Measurements from ENCODE around the gene PCIF1. TPM values are rescaled to one million over a fixed set of nuclear protein-coding genes. Genes with fewer than 3 reads are reported as not detected.
"Not testable (repeated sequence)": the region's sequence is repeated elsewhere in the genome, so short reads cannot be mapped to it uniquely, and the experiment has no call there.

The PCIF1 gene
- total and polyA plus RNA-seq, 2 experiments from 2014 or later, result 5.3 to 24.3 TPM

DNA sequence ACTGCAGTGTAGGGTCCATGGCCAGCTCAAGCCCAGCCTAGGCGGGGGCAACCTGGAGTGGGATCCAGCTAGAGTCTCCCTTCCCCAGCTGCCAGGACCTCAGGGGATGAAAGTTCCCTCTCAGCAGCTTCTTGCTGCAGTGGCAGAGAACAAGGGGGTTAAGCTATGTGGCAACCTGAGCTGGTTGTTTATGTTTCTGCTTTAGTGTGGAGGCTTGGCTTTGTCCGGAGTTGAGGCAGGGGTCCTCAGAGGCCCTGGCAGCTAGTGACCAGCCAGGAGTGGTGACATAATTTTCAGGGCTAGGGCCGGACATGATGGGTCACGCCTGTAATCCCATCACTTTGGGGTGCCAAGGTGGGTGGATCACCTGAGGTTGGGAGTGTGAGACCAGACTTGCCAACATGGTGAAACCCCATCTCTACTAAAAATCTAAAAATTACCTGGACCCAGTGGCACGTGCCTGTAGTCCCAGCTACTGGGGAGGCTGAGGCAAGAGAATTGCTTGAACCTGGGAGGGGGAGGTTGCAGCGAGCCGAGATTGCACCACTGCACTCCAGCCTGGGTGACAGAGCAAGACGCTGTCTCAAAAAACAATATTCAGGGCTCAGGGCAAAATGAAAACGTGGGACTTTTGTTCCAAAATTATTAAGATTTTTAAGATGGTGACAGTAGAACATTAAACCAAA is 8.5 kb upstream of the PCIF1 start:
- 61 to 63% methylated on average over 9 of the region's 9 CpGs for WGBS, 2 experiments (ENCODE audit: low coverage in 1 of 2, low lambda C conversion rate in 2 of 2, missing lambda C conversion rate in 2 of 2)
- no peak overlapping the region for H2AFZ ChIP-seq
- H3K79me2 ChIP-seq (ENCODE audit: insufficient read depth), result no peaks in the 10 kb centered on the region
- no peak for DNase-seq
- H3K9me3 ChIP-seq (ENCODE audit: low read depth), result no peaks in the 10 kb centered on the region
- no peak overlapping the region for H3K27ac ChIP-seq
- H3K4me3 ChIP-seq, result no peak overlapping the region
- H3K9ac ChIP-seq, result no peak overlapping the region
- no peaks in the 10 kb centered on the region for H4K20me1 ChIP-seq (ENCODE audit: insufficient read depth)
- H3F3A ChIP-seq (ENCODE audit: insufficient read depth), result peaks cover 10% of the 10 kb centered on the region; the same call in 1 of the 2 replicates
- in situ Hi-C loops (cut with MboI), result no loop called here
- H3K9me2 ChIP-seq (ENCODE audit: insufficient read depth), result no peaks in the 10 kb centered on the region
- no peaks in the 10 kb centered on the region for H3K36me3 ChIP-seq (ENCODE audit: low read depth)
- TF ChIP-seq EZH2 (IDR thresholded peaks at IDR 0.05; ENCODE audit: insufficient read depth, poor library complexity, severe bottlenecking) (no peak), EZH2phosphoT487 (IDR thresholded peaks at IDR 0.05; ENCODE audit: insufficient read depth, low read depth) (no peak)
- H3K4me1 ChIP-seq (ENCODE audit: insufficient read depth), result no peaks in the 10 kb centered on the region; the same call in none of the 2 replicates
- no peaks in the 10 kb centered on the region for H3K27me3 ChIP-seq (replicated peaks; ENCODE audit: insufficient read depth)
- H3K4me2 ChIP-seq (ENCODE audit: unreplicated experiment), result no peak overlapping the region

DNA sequence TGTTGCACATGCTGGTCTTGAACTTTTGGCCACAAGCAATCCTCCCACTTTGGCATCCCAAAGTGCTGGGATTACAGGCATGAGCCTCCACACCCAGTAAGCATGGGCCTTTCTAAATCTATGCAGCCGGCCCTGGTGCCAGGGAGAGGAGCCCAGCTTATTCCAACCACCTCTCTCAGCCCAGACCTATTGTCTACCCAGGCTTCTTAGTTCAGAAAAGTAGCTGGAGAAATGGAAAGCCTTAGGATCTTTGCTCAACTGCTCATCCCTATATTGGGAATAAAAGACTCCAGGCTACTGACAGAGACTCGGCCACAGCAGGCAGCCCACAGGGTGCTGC is 7.8 kb upstream of the PCIF1 start:
- in situ Hi-C loops (cut with MboI), result no loop called here

DNA sequence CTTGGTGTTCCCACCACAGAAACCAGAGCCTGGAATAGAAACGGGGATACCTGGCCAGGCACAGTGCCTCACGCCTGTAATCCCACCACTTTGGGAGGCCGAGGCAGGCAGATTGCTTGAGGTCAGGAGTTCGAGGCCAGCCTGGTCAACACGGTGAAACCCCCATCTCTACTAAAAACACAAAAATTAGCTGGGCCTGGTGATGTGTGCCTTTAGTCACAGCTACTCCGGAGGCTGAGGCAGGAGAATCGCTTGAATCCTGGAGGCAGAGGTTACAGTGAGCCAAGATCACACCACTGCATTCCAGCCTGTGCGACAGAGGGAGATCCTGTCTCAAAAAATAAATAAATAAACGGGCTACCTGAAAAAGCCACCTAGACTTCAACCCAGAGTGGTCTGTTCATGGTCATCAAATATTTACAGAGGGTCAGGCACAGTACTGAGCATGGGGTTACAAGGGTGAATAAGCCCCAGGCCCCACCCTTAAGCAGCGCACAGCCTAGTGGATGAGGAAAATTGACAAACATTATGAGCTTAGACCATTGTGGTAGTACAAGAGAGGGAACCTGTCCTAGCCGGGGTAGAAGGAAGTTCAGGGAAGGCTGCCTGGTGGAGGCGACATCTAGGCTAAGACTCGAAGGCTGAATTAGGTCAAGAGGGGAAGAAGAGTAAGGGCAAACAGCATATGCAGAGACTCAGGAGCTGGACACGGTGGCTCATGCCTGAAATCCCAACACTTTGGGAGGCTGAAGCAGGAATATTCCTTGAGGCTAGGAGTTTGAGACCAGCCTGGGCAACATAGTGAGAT is 7.2 kb upstream of the PCIF1 start:
- no peak for DNase-seq
- Histone ChIP-seq H3K4me1 (ENCODE audit: insufficient read depth) (no peaks in the 10 kb centered on the region; the same call in 1 of the 2 replicates), H2AFZ (no peak overlapping the region), H3F3A (ENCODE audit: insufficient read depth) (peaks cover 10% of the 10 kb centered on the region; the same call in 1 of the 2 replicates), H3K36me3 (ENCODE audit: low read depth) (no peaks in the 10 kb centered on the region), H3K9me3 (ENCODE audit: low read depth) (no peaks in the 10 kb centered on the region), H3K9ac (no peak overlapping the region), H3K79me2 (ENCODE audit: insufficient read depth) (peaks cover 6% of the 10 kb centered on the region), H3K9me2 (ENCODE audit: insufficient read depth) (no peaks in the 10 kb centered on the region), H4K20me1 (ENCODE audit: insufficient read depth) (no peaks in the 10 kb centered on the region), H3K27ac (no peak overlapping the region), H3K27me3 (replicated peaks; ENCODE audit: insufficient read depth) (no peaks in the 10 kb centered on the region), H3K4me2 (ENCODE audit: unreplicated experiment) (no peak overlapping the region), H3K4me3 (no peak overlapping the region)
- in situ Hi-C loops (cut with MboI), result no loop called here
- no peak for TF ChIP-seq EZH2 (IDR thresholded peaks at IDR 0.05; ENCODE audit: insufficient read depth, poor library complexity, severe bottlenecking)
- TF ChIP-seq EZH2phosphoT487 (IDR thresholded peaks at IDR 0.05; ENCODE audit: insufficient read depth, low read depth), result no peak
- WGBS, 2 experiments (ENCODE audit: low coverage in 1 of 2, low lambda C conversion rate in 2 of 2, missing lambda C conversion rate in 2 of 2), result 77 to 80% methylated on average over 14 of the region's 14 CpGs

More for the DNA sequence above, 7.8 kb upstream of the PCIF1 start:
- H3K9ac ChIP-seq, result no peak overlapping the region
- no peak overlapping the region for H3K4me2 ChIP-seq (ENCODE audit: unreplicated experiment)
- no peaks in the 10 kb centered on the region for H3K9me2 ChIP-seq (ENCODE audit: insufficient read depth)
- no peak overlapping the region for H2AFZ ChIP-seq
- no peaks in the 10 kb centered on the region for H3K9me3 ChIP-seq (ENCODE audit: low read depth)
- H3K27me3 ChIP-seq (replicated peaks; ENCODE audit: insufficient read depth), result no peaks in the 10 kb centered on the region
- no peak overlapping the region for H3K4me3 ChIP-seq
- H3K4me1 ChIP-seq (ENCODE audit: insufficient read depth), result no peaks in the 10 kb centered on the region; the same call in none of the 2 replicates
- H3K27ac ChIP-seq, result no peak overlapping the region
- no peaks in the 10 kb centered on the region for H4K20me1 ChIP-seq (ENCODE audit: insufficient read depth)
- H3K79me2 ChIP-seq (ENCODE audit: insufficient read depth), result 0 out of 2 replicates have a peak, but pooled peaks cover 4% of the 10 kb centered on the region
- H3F3A ChIP-seq (ENCODE audit: insufficient read depth), result peaks cover 10% of the 10 kb centered on the region; the same call in 1 of the 2 replicates
- no peaks in the 10 kb centered on the region for H3K36me3 ChIP-seq (ENCODE audit: low read depth)
- no peak for DNase-seq
- 27 to 38% methylated on average over 2 of the region's 2 CpGs for WGBS, 2 experiments (ENCODE audit: low coverage in 1 of 2, low lambda C conversion rate in 2 of 2, missing lambda C conversion rate in 2 of 2)
- TF ChIP-seq EZH2 (IDR thresholded peaks at IDR 0.05; ENCODE audit: insufficient read depth, poor library complexity, severe bottlenecking) (no peak), EZH2phosphoT487 (IDR thresholded peaks at IDR 0.05; ENCODE audit: insufficient read depth, low read depth) (no peak)

DNA sequence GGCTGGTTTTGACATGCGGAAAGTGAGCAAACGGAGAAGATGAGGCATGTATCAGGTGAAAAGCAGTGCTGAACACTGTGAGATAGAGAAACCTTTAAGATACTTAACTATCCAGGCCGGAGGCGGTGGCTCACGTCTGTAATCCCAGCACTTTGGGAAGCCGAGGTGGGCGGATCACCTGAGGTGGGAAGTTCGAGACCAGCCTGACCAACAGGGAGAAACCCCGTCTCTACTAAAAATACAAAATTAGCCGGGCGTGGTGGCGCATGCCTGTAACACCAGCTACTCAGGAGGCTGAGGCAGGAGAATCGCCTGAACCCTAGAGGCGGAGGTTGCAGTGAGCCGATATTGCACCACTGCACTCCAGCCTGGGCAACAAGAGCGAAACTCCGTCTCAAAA is 2.8 kb upstream of the PCIF1 start:
- DNase-seq; H2AFZ ChIP-seq; H4K20me1 ChIP-seq (ENCODE audit: insufficient read depth); H3K27me3 ChIP-seq (replicated peaks; ENCODE audit: insufficient read depth); H3K9me2 ChIP-seq (ENCODE audit: insufficient read depth); H3K27ac ChIP-seq; H3K4me3 ChIP-seq; H3K36me3 ChIP-seq (ENCODE audit: low read depth); H3K9ac ChIP-seq; in situ Hi-C loops (cut with MboI); H3K9me3 ChIP-seq (ENCODE audit: low read depth); H3K4me1 ChIP-seq (ENCODE audit: insufficient read depth); H3K4me2 ChIP-seq (ENCODE audit: unreplicated experiment): not testable (repeated sequence)
- peaks cover 32% of the 10 kb centered on the region for H3K79me2 ChIP-seq (ENCODE audit: insufficient read depth)
- WGBS, 2 experiments (ENCODE audit: low coverage in 1 of 2, low lambda C conversion rate in 2 of 2, missing lambda C conversion rate in 2 of 2), result 92% methylated on average over 12 to 17 of the region's 17 CpGs
- H3F3A ChIP-seq (ENCODE audit: insufficient read depth), result peaks cover 17% of the 10 kb centered on the region

Measured in GM23248 (cell line).